GM21515 (cell line): ENCODE measurements around the gene USPL1.

Source experiments
- ATAC-seq: cut with Tn5 transposase; IDR thresholded peaks from one replicate; pipeline ENCODE4 v1.9.1; 2021; ENCODE audit not compliant: unreplicated experiment

The USPL1 gene

DNA sequence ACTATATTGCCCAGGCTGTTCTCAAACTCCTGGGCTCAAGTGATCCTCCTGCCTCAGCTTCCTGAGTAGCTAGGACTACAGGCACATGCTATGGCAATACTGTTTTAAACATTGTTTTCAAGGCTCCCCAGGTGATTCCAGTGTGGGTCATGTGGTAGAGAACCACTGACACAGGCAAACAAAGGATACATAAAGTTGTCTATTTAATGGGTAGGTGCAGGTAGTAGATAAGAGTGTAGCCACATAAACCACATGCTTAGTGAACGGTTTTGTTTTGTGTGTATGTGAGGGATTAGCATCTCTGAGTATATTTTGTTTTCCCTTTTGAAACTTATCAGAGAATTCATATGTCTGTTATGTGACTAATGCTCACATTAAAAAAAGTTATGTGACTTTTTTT, 36.7 kb downstream of the USPL1 start:
- no peak for ATAC-seq

DNA sequence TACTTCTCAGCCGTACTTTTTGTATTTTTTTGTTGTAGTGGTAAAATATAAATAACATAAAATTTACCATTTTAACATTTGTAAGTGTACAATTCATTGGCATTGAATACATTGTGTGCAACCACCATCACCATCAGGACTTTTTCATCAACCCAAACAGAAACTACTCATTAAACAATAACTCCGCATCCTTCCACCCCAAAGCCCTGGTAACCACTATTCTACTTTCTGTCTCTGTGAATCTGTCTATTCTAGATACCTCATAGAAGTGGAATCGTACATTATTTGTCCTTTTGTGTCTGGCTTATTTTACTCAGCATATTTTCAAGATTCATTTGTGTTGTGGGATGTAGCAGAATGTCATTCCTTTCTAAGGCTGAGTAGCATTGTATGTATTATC, 38.5 kb downstream of the USPL1 start:
- ATAC-seq, result no peak

DNA sequence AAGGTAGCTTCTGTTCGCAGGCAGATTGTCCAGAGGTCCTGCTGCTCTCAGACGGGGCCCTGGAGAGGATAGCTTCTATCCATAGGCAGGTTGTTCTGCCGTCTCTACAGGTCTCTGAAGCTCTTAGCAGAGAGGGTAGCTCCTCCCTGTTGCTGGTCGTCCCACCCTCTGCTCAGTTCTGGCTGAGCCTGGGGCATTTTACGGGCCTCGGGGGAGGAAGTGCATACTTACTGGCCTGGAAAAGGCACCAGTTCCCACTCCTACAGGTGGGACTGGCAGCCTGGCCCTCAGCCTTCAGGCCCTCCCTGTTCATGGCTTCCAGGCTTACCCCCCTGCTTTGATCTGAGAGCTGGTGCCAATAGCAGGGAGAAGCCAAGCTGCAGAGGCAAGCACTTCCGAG, 42.3 kb downstream of the USPL1 start:
- ATAC-seq, result no peak

DNA sequence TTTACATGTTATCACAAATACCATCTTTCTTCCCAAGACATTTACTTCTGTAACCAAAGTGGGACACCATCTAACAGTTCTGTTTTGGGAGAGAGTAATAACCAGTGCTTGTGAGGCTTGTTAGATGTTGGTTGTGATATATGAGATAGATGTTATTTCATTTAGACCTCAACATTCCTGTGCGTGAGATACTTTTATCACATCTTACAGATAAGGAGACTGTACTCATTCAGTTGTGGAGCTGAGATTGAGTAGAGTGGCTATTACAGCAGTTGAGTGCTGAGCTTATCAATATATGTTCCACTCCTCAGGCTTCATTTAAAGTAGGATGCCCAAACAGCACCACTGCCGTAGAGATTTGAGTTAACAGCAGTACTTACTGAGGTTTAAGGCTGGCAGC, 43.1 kb downstream of the USPL1 start:
- no peak for ATAC-seq

DNA sequence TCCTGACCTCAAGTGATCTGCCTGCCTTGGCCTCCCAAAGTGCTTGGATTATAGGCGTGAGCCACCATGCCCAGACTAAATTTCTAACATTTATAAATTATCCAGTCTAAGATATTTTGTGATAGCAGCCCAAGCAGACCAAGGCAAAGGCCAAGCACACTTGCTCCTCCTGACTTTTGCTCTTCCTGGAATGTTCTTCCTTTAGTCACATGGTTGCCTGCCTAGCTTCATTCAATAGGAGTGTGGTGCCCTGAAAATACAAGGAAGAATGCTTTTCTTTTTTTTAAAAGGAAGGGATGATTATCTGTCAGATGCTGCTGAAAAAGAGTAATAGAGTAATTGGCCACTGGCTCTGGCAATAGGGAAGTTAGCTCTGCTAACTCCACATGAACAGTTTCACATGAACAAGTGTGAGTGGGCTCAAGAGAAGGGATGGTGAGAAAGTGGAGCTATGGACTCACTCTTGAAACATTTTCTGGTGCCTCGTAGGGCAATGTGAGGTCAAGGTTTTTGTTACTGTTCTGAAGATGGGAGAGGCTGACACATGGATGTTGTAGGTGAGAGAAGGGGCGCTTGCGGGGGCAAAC, 47.1 kb downstream of the USPL1 start:
- ATAC-seq, result no peak

GRCh38 chr13:30665638-30666037, 47.9 kb downstream of the USPL1 start:
- ATAC-seq, result no peak

DNA sequence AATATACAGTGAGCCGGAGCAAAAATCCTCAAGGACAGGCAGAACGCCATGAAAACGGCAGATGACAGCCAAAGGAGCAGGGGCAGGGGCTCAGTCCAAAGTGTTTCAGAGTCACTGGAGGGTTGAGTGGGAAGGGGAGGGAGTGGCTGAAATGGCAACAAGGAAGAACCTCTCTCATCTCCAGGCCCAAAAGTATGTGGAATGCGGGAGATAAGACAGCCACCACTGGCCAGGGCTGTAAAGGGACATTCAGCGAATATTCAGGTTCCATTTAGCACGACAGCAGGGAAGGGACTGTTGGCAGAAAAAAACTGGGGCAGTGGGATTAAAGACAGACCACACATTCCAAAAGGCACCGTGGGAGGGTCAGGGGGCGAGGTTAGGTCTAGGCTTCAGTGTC, 48.4 kb downstream of the USPL1 start:
- no peak for ATAC-seq

GRCh38 chr13:30667014-30667413, 49.3 kb downstream of the USPL1 start:
- ATAC-seq, result no peak

- no peak for ATAC-seq
These were observed 50.6 kb downstream of the USPL1 start for GRCh38 chr13:30668312-30668711.

DNA sequence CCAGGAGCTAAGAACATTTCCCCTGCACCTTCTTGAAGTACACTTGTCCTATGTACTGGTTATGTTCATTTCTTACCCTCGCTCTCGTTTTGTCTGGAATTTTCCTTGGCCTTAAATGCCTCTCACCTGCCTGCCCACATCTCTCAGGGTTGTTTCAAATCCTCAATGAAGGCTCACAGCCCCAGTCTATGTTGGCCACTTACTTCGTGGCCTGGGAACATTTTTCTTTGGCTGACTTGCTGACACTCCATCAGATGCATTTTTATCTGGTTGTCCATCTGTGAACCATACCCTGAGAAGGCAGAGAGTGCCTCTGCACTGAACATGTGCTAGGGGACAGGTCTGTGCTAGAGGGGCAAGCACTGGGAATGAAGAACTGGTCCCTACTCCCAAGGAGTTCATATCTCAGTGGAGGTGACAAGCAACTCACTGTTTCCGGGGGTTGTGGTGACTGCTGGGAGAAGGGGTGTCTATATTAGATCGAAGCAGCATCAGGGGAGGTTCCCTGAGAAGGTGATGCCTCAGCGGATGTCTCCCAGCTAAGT, 53.6 kb downstream of the USPL1 start:
- no peak for ATAC-seq

DNA sequence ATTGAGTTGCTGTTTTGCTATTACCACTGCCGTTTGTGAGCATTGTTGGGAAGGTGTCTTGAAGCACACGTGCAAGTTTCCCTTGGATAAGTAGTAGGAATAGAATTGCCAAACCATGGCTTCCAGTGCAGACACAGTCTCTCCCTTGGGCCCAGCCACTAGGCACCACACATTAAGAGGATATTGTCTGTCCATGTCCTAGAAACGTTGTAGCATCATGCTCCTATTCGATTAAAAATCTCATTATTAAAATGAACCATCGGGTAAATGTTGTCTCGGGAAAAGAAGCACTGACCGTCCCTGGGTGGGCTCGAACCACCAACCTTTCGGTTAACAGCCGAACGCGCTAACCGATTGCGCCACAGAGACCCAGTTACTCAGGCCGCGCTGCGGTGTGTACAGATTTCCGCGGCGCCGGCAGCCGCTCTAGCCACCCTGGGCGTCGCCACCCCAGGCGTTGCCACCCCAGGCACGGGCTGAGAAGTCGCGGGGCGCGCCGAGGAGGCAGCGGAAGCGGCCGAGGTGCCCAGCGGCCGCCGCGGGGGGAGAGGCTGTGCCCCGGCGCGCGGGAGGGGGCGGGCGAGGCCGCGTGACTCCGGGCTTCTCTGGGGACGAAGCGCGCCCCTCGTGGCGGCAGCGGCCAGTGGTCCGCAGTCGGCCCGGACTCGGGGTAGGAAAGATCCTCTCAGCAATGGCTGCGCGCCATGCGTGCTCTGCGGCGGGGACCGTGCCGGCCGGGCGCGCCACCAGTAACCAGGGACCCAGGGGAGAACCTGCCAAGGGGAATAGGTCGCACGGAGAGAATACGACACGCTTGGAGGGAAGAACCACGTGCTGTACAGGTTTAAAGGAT, 56.2 kb downstream of the USPL1 start:
- ATAC-seq, result peak; percentile 95

DNA sequence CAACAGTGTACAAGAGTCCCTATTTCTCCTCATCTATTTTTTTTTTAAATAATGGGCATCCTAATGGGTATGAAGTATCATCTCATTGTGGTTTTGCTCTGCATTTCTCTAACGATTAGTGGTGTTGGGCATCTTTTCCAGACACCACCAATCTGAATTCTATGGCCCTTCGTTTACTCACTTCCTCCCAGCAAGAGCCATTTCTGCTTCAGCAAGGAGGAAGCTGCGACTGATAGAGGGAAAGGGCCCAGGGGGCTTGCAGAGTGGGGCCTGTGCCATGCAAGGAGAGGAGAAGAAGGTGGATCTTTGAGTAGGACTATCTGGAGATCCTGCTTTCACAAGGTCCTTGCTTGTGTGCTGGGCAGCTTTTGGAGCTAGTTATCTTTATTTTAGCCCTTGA, 58.0 kb downstream of the USPL1 start:
- ATAC-seq, result no peak

GRCh38 chr13:30676672-30677071, 59.0 kb downstream of the USPL1 start:
- no peak for ATAC-seq

DNA sequence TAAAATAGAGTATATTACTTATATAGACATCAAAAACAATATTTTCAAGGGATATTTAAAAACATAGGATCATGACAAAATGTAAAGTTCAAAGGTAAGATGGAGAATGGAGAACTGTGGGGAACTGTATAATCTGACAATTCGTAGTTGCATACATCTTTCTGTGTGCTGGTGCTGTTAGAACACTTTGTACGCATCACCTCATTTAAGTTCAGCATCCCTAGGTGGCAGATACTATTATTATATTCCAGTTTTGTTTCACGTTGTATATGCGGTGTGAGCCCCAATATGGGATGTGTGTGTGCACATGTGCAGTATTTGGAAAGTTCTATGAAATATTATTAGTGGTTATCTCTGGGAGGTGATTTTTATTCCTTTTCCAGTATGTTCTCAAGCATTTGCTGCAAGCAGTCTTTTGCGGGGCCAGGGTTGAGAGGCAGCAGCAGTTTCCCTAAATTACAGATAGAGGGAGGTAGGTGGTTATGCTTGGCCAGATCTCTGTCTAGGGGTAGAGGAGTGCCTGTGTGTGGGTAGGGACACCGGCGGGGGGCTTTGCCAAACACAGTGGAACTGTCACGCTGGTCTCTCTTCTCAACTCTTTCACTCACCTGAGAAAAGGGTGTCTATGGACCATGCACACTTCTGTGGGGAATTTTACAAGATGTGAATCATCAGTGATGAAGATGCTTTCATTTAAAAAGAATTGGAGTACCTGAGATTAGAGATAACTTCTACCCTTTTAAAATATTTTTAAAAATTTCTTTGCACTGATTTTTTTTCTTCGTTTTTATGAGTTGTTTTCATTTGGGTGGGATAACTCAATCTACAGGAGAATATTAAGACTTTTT, 62.0 kb downstream of the USPL1 start:
- peak; percentile 56 for ATAC-seq

DNA sequence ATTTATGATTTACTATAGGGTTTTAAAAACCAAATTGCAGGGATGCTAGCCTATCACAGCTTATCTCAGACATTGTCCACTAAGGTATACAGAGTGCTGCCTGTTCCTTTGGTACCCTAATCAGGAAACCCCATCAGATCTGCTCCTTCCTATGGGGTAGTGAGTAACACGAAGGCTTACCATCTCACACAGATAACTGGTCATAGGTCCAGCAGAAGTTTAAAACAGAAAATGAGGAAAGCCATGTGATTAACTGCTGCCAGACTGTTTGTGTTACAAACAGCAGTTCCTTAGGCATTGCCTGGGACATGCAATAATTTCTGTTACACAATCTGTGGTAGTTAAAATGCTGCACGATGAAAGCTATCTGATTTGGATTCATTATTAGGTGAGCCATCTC, 64.1 kb downstream of the USPL1 start:
- ATAC-seq, result no peak

GRCh38 chr13:30685320-30685859, 67.7 kb downstream of the USPL1 start:
- no peak for ATAC-seq

DNA sequence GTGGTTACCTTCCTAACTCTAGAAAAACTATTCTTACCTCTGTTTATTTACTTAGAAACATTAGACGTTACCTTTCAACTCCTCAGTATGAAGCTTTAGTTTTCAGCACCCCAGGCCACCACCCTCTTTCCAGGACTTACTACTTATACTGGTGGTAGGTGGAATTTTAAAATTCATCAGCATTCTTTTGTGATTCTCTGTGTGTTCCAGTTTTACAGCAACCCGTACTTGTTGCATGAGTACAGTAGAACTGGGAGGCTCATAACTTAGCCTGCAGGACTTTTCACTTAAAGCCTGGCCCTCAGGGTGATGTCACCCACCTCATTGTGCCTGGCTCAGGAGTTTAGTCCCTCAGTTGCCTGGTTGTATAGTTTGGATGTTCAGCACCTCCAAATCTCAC, 68.3 kb downstream of the USPL1 start:
- ATAC-seq, result no peak

DNA sequence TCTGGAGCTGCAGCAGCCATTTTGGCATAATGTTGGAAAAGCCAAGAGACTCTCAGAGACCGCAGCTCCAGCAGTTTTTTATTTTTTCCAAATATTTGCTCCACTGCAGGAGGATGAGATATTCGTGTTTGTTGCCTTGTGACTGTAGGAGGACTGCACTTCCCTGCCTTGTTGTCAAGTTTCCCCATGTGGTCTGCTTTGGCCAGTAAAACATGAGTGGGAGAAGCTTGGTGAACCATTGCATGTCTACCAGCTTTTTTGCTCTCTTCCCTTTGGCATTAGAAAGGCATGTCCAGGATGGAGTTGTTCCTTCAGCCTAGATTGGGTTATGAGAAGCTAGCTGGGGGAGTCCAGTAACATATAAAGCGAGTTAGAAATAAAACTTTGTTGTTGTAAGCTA, 69.9 kb downstream of the USPL1 start:
- ATAC-seq, result no peak

GRCh38 chr13:30689752-30690151, 72.0 kb downstream of the USPL1 start:
- ATAC-seq, result no peak

DNA sequence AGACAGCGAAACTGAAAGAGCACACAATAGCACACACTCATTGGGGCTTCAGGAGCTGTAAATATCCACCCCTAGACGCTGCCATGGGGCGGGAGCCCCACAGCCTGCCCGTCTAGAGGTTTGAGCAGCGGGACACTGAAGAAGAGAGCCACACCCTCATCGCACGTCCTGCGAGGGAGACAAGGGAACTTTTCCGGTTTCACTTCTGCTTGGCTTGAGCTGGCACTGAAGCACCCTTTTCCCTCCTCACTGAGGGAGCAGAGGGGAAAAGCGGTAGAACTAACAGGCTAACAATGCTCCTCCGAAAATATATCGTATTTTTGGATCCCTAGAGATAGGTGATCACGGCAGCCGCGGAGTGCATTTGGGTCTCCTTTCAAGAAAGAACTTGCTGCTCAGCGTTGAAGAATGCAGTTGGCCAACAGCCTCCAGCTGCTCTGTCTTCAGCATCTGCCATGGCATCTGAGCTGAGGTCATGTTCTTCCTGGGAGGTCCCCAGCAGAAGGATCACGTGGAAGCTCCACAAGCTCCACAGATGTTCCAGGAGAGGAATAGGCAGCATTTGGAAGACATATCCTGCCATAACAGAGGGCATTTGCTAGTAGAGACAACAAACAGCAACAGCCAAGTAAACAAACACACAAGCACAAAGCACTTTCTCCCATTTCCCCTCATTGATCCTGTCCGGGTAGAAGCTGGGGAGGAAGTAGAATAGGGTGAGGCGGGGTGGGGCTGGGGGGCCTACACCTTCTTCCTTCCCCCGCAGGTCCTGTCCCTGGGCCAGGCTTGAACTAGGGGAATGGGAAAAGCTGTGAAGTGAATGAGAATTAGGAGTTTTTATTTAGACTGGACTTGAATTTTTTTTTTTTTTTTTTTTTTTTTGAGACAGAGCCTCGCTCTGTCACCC, 72.8 kb downstream of the USPL1 start:
- peak; percentile 79 for ATAC-seq
